Chondrocyte (in vitro differentiated cells): Measurements from ENCODE around the gene ADAMTS16. TPM values are rescaled to one million over a fixed set of nuclear protein-coding genes. Genes with fewer than 3 reads are reported as not detected.

Experiments used
- DNase-seq: peaks from one replicate; pipeline ENCODE4 v3.0.0; 2021; ENCODE audit warnings: mixed read lengths, low spot score
- H3K27ac Mint-ChIP-seq: one replicate; pipeline ENCODE4 v1.8.0; 2021; ENCODE audit warnings: mild to moderate bottlenecking, moderate library complexity, mixed read lengths; ENCODE audit not compliant: unreplicated experiment
- H3K27me3 Mint-ChIP-seq: 2 replicates; pipeline ENCODE4 v1.8.0; 2021; ENCODE audit warnings: low read depth, mixed read lengths
- H3K36me3 Mint-ChIP-seq: 2 replicates; pipeline ENCODE4 v1.8.0; 2021; ENCODE audit warnings: low read depth, mixed read lengths
- H3K4me1 Mint-ChIP-seq: 2 replicates; pipeline ENCODE4 v1.8.0; 2021; ENCODE audit warnings: low read depth, mild to moderate bottlenecking, mixed read lengths
- H3K4me3 Mint-ChIP-seq: one replicate; pipeline ENCODE4 v1.8.0; 2021; ENCODE audit warnings: mild to moderate bottlenecking, moderate library complexity, mixed read lengths; ENCODE audit not compliant: unreplicated experiment
- H3K9me3 Mint-ChIP-seq: 2 replicates; pipeline ENCODE4 v1.8.0; 2021; ENCODE audit warnings: low read depth, mixed read lengths
- CTCF ChIP-seq: fragments of 200-600 bp; sonication (generic); IDR thresholded peaks from 2 replicates; pipeline ENCODE4 v1.5.0; 2021; ENCODE audit warnings: antibody characterized with exemption, mild to moderate bottlenecking, moderate library complexity
- total RNA-seq: library from RNA; stranded (reverse); gene quantifications from 3 replicates; pipeline ENCODE4 v1.2.1, GENCODE V29; 2021

ADAMTS16 gene
- total RNA-seq, 1 donor from 2014 or later: 12.5 TPM

DNA sequence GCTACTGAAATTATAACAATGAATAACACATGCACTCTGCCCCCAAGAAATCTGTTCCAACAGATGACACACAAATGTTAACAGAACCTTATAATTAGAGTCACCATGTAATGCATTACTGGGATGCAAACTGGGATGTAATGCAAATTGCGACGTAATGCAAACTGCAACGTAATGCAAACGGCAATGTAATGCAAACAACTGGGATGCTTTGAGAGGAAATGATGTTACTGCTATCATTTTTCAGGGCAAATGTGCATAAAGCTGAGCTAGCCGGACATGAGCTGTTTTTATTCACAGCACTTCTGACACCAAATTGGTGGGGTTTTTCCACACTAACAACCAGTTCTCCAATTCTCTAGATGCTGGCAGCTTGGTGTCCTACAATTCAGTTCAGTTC, 117.2 kb downstream of the ADAMTS16 start:
- Mint-ChIP-seq H3K4me1 (peaks cover under 1% of the 10 kb centered on the region), H3K9me3 (peaks cover 28% of the 10 kb centered on the region), H3K36me3 (peaks cover 18% of the 10 kb centered on the region), H3K4me3 (no peak overlapping the region), H3K27ac (no peak overlapping the region), H3K27me3 (peaks cover 2% of the 10 kb centered on the region)
- no peak for TF ChIP-seq CTCF
- DNase-seq: no peak

GRCh38 chr5:5258564-5258963, 118.4 kb downstream of the ADAMTS16 start:
- no peak overlapping the region for H3K27ac Mint-ChIP-seq
- no peak overlapping the region for H3K4me3 Mint-ChIP-seq
- TF ChIP-seq CTCF: no peak
- H3K4me1 Mint-ChIP-seq: no peaks in the 10 kb centered on the region
- H3K9me3 Mint-ChIP-seq: peaks cover 26% of the 10 kb centered on the region
- peaks cover 2% of the 10 kb centered on the region for H3K27me3 Mint-ChIP-seq
- peaks cover 17% of the 10 kb centered on the region for H3K36me3 Mint-ChIP-seq
- DNase-seq: no peak

DNA sequence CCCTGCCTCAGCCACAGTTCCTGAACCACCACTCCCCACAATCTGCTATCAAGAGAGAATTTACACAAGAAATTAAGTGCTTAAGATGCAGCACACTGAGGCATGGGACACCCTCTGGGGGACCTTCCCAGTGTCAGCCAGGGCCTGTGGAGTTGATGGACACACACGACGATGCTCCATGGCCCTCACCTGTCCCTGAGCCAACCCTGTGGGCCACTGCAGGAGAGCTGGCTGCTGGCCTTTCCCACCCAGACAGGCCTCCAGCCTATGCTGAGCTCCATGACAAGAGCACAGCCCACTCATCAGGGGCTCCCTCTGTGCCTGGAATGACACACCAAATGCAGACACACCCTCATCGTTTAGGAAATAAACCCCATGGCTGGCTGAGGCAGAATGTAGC, 124.6 kb downstream of the ADAMTS16 start:
- H3K9me3 Mint-ChIP-seq: no peaks in the 10 kb centered on the region
- H3K36me3 Mint-ChIP-seq: peaks cover 1% of the 10 kb centered on the region
- no peak overlapping the region for H3K27ac Mint-ChIP-seq
- DNase-seq: no peak
- H3K4me3 Mint-ChIP-seq: no peak overlapping the region
- peaks cover 2% of the 10 kb centered on the region for H3K27me3 Mint-ChIP-seq
- H3K4me1 Mint-ChIP-seq: no peaks in the 10 kb centered on the region
- TF ChIP-seq CTCF: no peak

DNA sequence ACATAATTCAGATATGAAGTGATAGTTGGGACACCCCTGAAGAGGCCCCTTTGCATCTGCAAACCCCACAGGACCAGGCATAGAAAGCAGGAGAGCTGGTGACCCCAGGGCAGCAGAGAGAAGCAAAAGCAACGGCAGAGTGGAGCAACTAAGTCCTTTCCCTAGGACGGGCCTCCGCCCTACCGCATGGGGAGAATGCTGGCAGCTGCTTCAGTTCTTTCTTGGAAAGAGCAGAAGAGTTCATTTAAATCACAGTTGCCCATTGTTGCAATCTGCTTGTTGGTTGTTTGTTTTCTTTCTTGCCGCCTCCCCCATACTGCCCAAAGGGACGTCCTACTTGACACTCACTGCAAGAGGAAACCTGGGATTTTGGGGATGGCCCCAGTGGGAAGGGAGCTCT, 126.2 kb downstream of the ADAMTS16 start:
- no peak overlapping the region for H3K27ac Mint-ChIP-seq
- H3K4me3 Mint-ChIP-seq: no peak overlapping the region
- no peak for TF ChIP-seq CTCF
- DNase-seq: no peak
- H3K27me3 Mint-ChIP-seq: peaks cover 2% of the 10 kb centered on the region
- no peaks in the 10 kb centered on the region for H3K9me3 Mint-ChIP-seq
- H3K36me3 Mint-ChIP-seq: peaks cover 1% of the 10 kb centered on the region
- H3K4me1 Mint-ChIP-seq: peaks cover 7% of the 10 kb centered on the region

DNA sequence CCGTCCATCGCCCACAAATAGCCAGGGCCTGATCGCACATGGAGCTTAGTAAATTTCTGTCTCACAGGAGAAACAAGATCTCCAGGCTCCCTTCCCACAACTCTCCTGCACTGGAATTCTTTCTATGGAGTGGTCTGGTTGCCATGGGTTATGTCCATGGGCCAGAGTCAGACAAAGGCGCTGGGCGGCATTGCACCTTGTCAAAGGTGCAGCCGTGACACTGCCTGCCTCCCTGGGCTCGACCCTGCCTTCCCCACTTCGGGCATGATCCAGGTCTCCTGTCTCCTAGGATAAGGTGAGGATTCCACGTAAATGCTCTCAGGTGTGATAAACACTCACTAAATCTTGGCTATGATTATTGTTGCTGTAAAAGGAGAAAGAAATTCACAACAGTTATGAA, 130.0 kb downstream of the ADAMTS16 start:
- no peak for TF ChIP-seq CTCF
- Mint-ChIP-seq H3K4me3 (no peak overlapping the region), H3K9me3 (no peaks in the 10 kb centered on the region), H3K27ac (no peak overlapping the region), H3K27me3 (no peaks in the 10 kb centered on the region), H3K4me1 (peaks cover 20% of the 10 kb centered on the region), H3K36me3 (no peaks in the 10 kb centered on the region)
- no peak for DNase-seq
